GM20000 (cell line): Measurements from ENCODE around the gene TMEM202.
"Not testable (repeated sequence)": the region's sequence is repeated elsewhere in the genome, so short reads cannot be mapped to it uniquely, and the experiment has no call there.

Experiments used
- DNase-seq: peaks from one replicate; pipeline ENCODE4 v3.0.0; 2012; ENCODE audit warnings: low spot score
- TF ChIP-seq, protein P1 (sequence below): IDR thresholded peaks from 2 replicates; pipeline ENCODE4 v1.5.1; 2012; ENCODE audit warnings: mild to moderate bottlenecking, control low read depth; ENCODE audit errors: extremely low read depth, missing control alignments

Gene TMEM202

GRCh38 chr15:72421484-72421883 is 23.4 kb downstream of the TMEM202 start:
- no peak for DNase-seq
- TF ChIP-seq, protein P1, sequence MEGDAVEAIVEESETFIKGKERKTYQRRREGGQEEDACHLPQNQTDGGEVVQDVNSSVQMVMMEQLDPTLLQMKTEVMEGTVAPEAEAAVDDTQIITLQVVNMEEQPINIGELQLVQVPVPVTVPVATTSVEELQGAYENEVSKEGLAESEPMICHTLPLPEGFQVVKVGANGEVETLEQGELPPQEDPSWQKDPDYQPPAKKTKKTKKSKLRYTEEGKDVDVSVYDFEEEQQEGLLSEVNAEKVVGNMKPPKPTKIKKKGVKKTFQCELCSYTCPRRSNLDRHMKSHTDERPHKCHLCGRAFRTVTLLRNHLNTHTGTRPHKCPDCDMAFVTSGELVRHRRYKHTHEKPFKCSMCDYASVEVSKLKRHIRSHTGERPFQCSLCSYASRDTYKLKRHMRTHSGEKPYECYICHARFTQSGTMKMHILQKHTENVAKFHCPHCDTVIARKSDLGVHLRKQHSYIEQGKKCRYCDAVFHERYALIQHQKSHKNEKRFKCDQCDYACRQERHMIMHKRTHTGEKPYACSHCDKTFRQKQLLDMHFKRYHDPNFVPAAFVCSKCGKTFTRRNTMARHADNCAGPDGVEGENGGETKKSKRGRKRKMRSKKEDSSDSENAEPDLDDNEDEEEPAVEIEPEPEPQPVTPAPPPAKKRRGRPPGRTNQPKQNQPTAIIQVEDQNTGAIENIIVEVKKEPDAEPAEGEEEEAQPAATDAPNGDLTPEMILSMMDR = no peak

DNA sequence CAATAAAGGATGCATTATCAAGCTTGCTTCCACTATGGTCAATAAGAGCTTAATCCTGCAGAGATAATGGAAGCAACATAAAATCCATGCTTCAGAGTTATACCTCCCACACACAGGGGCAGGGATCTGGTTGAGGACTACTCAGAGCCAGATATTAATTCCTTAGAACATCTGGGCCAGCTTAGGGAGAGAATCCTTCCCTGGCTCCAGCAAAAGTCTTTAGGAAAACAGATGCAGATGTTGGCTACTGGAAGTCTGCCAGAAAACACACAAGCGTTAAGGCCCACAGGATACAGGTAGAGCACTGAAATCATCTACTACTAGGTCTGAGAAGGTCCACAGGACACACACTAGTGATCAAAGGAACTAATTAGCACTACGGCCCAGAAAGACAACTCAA is 25.2 kb downstream of the TMEM202 start:
- DNase-seq = no peak
- TF ChIP-seq, protein P1 = no peak

DNA sequence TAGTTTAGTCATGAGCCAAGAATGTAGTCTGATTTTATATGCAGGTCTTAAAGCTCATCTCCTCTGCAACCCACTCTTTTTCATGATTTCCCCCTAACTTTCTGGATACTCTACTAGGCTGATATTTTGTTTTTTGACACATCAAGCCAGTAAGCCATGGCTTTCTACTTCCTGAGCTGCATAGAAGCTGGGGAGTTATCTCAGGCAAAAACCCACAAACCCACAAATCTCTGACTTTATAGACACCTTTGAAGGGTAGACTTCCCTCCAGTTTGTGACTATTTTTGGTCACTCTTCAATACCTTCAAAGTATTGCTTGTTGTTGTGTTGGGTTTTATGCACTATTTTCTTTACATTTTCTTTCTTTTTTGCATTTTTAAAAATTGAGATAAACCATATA is 28.6 kb downstream of the TMEM202 start:
- DNase-seq = no peak
- TF ChIP-seq, protein P1 = no peak

DNA sequence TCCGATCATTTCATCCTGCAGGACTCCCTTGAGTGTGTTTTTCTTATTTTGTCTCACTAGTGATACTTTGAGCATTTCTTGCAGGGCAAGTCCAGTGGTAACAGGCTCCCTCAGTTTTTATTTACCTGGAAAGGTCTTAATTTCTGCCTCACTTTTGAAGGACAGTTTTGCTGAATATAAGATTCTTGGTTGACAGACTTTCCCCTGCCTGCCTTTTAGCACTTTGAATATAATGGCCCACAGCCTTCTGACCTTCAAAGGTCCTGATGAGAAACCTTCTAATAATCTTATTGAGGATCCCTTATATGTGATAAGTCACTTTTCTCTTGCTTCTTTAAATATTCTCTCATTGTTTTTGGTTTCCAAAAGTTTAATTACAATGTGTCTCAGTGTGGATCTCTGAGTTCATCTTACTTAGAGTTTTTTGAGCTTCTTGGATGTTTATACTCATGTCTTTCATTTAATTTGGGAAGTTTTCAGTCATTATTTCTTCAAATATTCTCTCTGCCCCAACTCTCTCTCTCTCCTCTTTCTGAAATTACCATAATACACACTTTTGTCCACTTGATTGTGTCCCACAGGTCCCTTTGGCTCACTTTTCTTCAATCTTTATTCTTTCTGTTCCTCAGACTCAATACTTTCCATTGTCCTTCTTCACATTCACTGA is 39.7 kb downstream of the TMEM202 start:
- TF ChIP-seq, protein P1 = no peak
- DNase-seq = no peak

DNA sequence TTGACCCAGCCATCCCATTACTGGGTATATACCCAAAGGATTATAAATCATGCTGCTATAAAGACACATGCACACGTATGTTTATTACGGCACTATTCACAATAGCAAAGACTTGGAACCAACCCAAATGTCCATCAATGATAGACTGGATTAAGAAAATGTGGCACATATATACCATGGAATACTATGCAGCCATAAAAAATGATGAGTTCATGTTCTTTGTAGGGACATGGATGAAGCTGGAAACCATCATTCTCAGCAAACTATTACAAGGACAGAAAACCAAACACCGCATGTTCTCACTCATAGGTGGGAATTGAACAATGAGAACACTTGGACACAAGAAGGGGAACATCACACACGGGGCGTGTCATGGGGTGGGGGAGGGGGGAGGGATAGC is 44.7 kb downstream of the TMEM202 start:
- DNase-seq = not testable (repeated sequence)

DNA sequence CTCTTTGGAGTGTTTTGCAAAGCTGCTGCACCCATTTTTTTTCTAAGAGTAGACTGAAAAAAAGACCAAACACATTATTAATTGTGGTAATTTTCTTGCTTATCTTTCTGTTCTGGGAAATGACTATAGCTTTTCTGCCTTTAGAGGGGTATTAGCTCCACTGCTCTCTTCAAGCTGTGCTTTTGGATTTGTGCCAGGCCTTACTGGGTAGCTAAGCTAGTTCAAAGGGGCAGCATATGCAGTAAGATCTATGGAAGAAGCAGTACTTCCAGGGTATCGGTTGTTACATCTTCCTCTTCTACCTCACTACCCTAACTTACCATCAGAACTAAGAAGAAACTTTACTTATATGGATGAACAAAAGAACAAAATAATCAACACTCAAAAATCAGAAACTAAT is 47.3 kb downstream of the TMEM202 start:
- TF ChIP-seq, protein P1 = no peak
- DNase-seq = no peak

- TF ChIP-seq, protein P1 = no peak
These were observed 52.7 kb downstream of the TMEM202 start for GRCh38 chr15:72450805-72451204.

DNA sequence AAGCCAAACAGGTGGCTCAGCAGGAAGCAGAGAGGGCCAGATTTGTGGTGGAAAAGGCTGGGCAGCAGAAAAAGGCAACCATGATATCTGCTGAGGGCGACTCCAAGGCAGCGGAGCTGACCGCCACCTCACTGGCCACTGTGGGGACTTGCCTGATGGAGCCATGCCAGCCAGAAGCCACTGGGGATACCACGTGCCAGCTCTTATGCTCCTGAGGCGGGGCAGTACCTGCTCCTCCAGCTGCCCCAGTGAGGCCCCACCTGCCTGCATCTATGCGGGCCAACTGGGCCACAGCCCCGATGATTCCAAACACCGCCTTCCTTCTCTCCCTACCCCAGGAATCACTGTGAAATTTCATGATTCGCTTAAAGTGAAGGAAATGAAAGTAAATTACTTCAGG is 53.1 kb downstream of the TMEM202 start:
- no peak for DNase-seq
- TF ChIP-seq, protein P1 = no peak

More at GRCh38 chr15:72450805-72451204, 52.7 kb downstream of the TMEM202 start:
- no peak for DNase-seq
